HCT116 (cell line): ENCODE results near the gene CSDE1. TPM values are rescaled to one million over a fixed set of nuclear protein-coding genes. Genes with fewer than 3 reads are reported as not detected.

Experiments used
- ATAC-seq: fragments of 200-7000 bp; cut with Tn5 transposase; 2 replicates; pipeline ENCODE4 v1.9.1; 2020; ENCODE audit warnings: mild to moderate bottlenecking, moderate library complexity
- BruUV-seq: library from RNA; stranded (reverse); fragments of 400-500 nt; replicated peaks from 2 replicates; lab custom pipeline; 2021; lab: Mats Ljungman, UMichigan
- CTCF ChIA-PET: fragments of 300-600 bp; sonication (Branson Sonifier 250); formaldehyde crosslinking; loops from one replicate; lab custom pipeline; 2021; ENCODE audit warnings: antibody characterized with exemption; lab: Charles Lee
- POLR2A ChIA-PET: fragments of 300-600, 350-600 bp; sonication (Branson Sonifier 250); formaldehyde crosslinking; loops from one replicate; lab custom pipeline; 2021; ENCODE audit warnings: antibody characterized with exemption; lab: Charles Lee
- RAD21 ChIA-PET, 2 experiments: fragments of 300-600 bp; sonication (Branson Sonifier 250); formaldehyde crosslinking; loops; one replicate each; lab custom pipeline; 2023; ENCODE audit warnings: low total read pairs in 2 of 2; ENCODE audit not compliant: uncharacterized antibody in 2 of 2, unreplicated experiment in 2 of 2, low non-redundant PET in 1 of 2; lab: Charles Lee
- DNase-seq: peaks from one replicate; pipeline ENCODE4 v3.0.0-alpha.2; 2010; ENCODE audit warnings: low read depth, low spot score
- H2AFZ ChIP-seq: fragments of 200-600 bp; shearing (Covaris generic), sonication (generic); 2 replicates; pipeline ENCODE4 v1.6.1; 2017; ENCODE audit warnings: low read depth, mixed run types, mixed read lengths, antibody characterized with exemption, low read length; ENCODE audit not compliant: poor library complexity, severe bottlenecking
- H3K27ac ChIP-seq: 2 replicates; pipeline ENCODE4 v1.5.1; 2012; ENCODE audit warnings: low read depth, low read length
- H3K27me3 ChIP-seq: fragments of 200-600 bp; sonication (generic); 2 replicates; pipeline ENCODE4 v1.6.1; 2016; ENCODE audit warnings: mixed run types, low read length, mixed read lengths; ENCODE audit not compliant: insufficient read depth
- H3K36me3 ChIP-seq, 2 experiments: fragments of 200-500 bp in 1 of 2; fragments of 200-600 bp in 1 of 2; sonication (Bioruptor generic) in 1 of 2; sonication (generic) in 1 of 2; 2 replicates each; pipeline versions ENCODE4 v1.5.1 to v1.6.1; 2014 to 2016; ENCODE audit warnings: low read length in 2 of 2, inconsistent platforms in 1 of 2, mixed read lengths in 1 of 2, mixed run types in 1 of 2; ENCODE audit not compliant: insufficient read depth in 2 of 2, control insufficient read depth in 1 of 2
- H3K4me1 ChIP-seq, 2 experiments: fragments of 200-600 bp in 1 of 2; sonication (generic) in 1 of 2; 2 replicates each; pipeline versions ENCODE4 v1.5.1 to v1.6.1; 2012 to 2017; ENCODE audit warnings: low read length in 2 of 2, inconsistent platforms in 1 of 2, mild to moderate bottlenecking in 1 of 2, mixed read lengths in 1 of 2, mixed run types in 1 of 2, moderate library complexity in 1 of 2; ENCODE audit not compliant: insufficient read depth in 2 of 2, control insufficient read depth in 1 of 2
- H3K4me2 ChIP-seq: fragments of 200-600 bp; sonication (generic); 2 replicates; pipeline ENCODE4 v1.6.1; 2017; ENCODE audit warnings: mixed run types, low read length, mixed read lengths
- H3K4me3 ChIP-seq, 2 experiments: fragments of 200-600 bp in 1 of 2; sonication (generic) in 1 of 2; replicated peaks in 1 of 2; 2 replicates each; pipeline ENCODE4 v1.5.1; 2011 to 2016; ENCODE audit warnings: low read length in 2 of 2, control low read depth in 1 of 2, low read depth in 1 of 2, mild to moderate bottlenecking in 1 of 2, mixed read lengths in 1 of 2, mixed run types in 1 of 2
- H3K79me2 ChIP-seq: fragments of 200-600 bp; sonication (generic); 2 replicates; pipeline ENCODE4 v1.6.1; 2017; ENCODE audit warnings: mild to moderate bottlenecking, mixed run types, low read length, moderate library complexity, mixed read lengths; ENCODE audit not compliant: insufficient read depth
- H3K9ac ChIP-seq: fragments of 200-600 bp; sonication (generic); 2 replicates; pipeline ENCODE4 v1.6.1; 2016; ENCODE audit warnings: low read length, mixed read lengths
- H3K9me2 ChIP-seq: fragments of 200-600 bp; sonication (generic), shearing (Covaris generic); 2 replicates; pipeline ENCODE4 v1.6.1; 2017; ENCODE audit warnings: mixed run types, mild to moderate bottlenecking, moderate library complexity; ENCODE audit not compliant: insufficient read depth
- H3K9me3 ChIP-seq, 2 experiments: fragments of 200-500 bp in 1 of 2; fragments of 200-600 bp in 1 of 2; sonication (Bioruptor generic) in 1 of 2; sonication (generic) in 1 of 2; 2 replicates each; pipeline ENCODE4 v1.6.1; 2014 to 2017; ENCODE audit warnings: low read length in 2 of 2, mixed read lengths in 2 of 2, inconsistent platforms in 1 of 2, low read depth in 1 of 2, mild to moderate bottlenecking in 1 of 2, mixed run types in 1 of 2, moderate library complexity in 1 of 2; ENCODE audit not compliant: control insufficient read depth in 1 of 2, insufficient read depth in 1 of 2
- H4K20me1 ChIP-seq: fragments of 200-600 bp; sonication (generic), shearing (Covaris generic); 2 replicates; pipeline ENCODE4 v1.6.1; 2017; ENCODE audit warnings: mixed run types, mild to moderate bottlenecking, moderate library complexity; ENCODE audit not compliant: insufficient read depth
- CTCF ChIP-seq, 3 experiments: fragments of 200-600 bp in 1 of 3; sonication (generic) in 1 of 3; IDR thresholded peaks in 2 of 3; conservative IDR thresholded peaks in 1 of 3; 2 replicates each; pipeline ENCODE4 v1.5.1; 2012 to 2017; ENCODE audit warnings: low read depth in 2 of 3, low read length in 2 of 3, antibody characterized with exemption in 1 of 3, borderline replicate concordance in 1 of 3, control low read depth in 1 of 3, mild to moderate bottlenecking in 1 of 3, mixed read lengths in 1 of 3, mixed run types in 1 of 3, moderate library complexity in 1 of 3; ENCODE audit not compliant: insufficient read depth in 1 of 3
- EGR1 ChIP-seq: IDR thresholded peaks from 2 replicates; pipeline ENCODE4 v1.6.1; 2012; ENCODE audit warnings: low read depth
- EZH2 ChIP-seq: fragments of 200-600 bp; sonication (generic); IDR thresholded peaks from 2 replicates; pipeline ENCODE4 v1.6.1; 2017; ENCODE audit warnings: antibody characterized with exemption, mixed run types
- EZH2phosphoT487 ChIP-seq: fragments of 200-600 bp; IDR thresholded peaks from 2 replicates; pipeline ENCODE4 v1.6.1; 2018; ENCODE audit warnings: antibody characterized with exemption, borderline replicate concordance
- FOSL1 ChIP-seq: IDR thresholded peaks from 2 replicates; pipeline ENCODE4 v1.6.1; 2012; ENCODE audit warnings: low read depth
- POLR2A ChIP-seq: IDR thresholded peaks from 2 replicates; pipeline ENCODE4 v1.7.0; 2011; ENCODE audit warnings: borderline replicate concordance; ENCODE audit not compliant: insufficient read depth, insufficient read length; ENCODE audit errors: extremely low read depth
- POLR2AphosphoS5 ChIP-seq: IDR thresholded peaks from 2 replicates; pipeline ENCODE4 v1.6.1; 2011; ENCODE audit warnings: mild to moderate bottlenecking, low read depth, low read length, moderate library complexity
- RAD21 ChIP-seq: IDR thresholded peaks from 2 replicates; pipeline ENCODE4 v1.6.1; 2012; ENCODE audit warnings: low read depth, mild to moderate bottlenecking
- SIN3A ChIP-seq: IDR thresholded peaks from 2 replicates; pipeline ENCODE4 v1.6.1; 2012; ENCODE audit warnings: low read depth
- SP1 ChIP-seq: IDR thresholded peaks from 2 replicates; pipeline ENCODE4 v1.6.1; 2012; ENCODE audit warnings: low read depth
- SRF ChIP-seq: IDR thresholded peaks from 2 replicates; pipeline ENCODE4 v1.6.1; 2012; ENCODE audit warnings: low read depth
- ZBTB33 ChIP-seq: IDR thresholded peaks from 2 replicates; pipeline ENCODE4 v1.6.1; 2011; ENCODE audit warnings: mild to moderate bottlenecking, low read length, moderate library complexity; ENCODE audit not compliant: insufficient replicate concordance; ENCODE audit errors: extremely low read depth
- ZFX ChIP-seq: fragments of 450-650 bp; IDR thresholded peaks from 2 replicates; pipeline ENCODE4 v1.6.1; 2017
- ZNF274 ChIP-seq: fragments of 200-500 bp; sonication (Bioruptor generic); IDR thresholded peaks from 2 replicates; pipeline ENCODE4 v1.6.1; 2014; ENCODE audit warnings: mild to moderate bottlenecking, low read depth, low read length, inconsistent platforms
- intact Hi-C: fragments of 100-400 bp; cut with micrococcal nuclease; formaldehyde crosslinking; loops from 2 replicates; pipeline ENCODE4 v1.10.0; 2022
- total RNA-seq: library from RNA; stranded (reverse); gene quantifications from one replicate; pipeline ENCODE4 v1.2.1, GENCODE V29; 2021; ENCODE audit not compliant: unreplicated experiment
- TF ChIP-seq, protein P1 (sequence below): IDR thresholded peaks from 2 replicates; pipeline ENCODE4 v1.6.1; 2012
- TF ChIP-seq, protein P2 (sequence below): IDR thresholded peaks from 2 replicates; pipeline ENCODE4 v1.6.1; 2012; ENCODE audit warnings: low read depth

The CSDE1 gene
- total RNA-seq, 1 experiment from 2014 or later: 515 TPM

GRCh38 chr1:114707604-114708003 is 50.2 kb downstream of the CSDE1 start:
- no peak overlapping the region for H3K27ac ChIP-seq
- ChIA-PET POLR2A (interaction anchor here (1.1 kb wide), 1 partner anchor 38 kb away, joined by 3 read pairs; the partner anchor contains the start of gene DENND2C), RAD21 (no interaction called here), CTCF (interaction anchor here (1.0 kb wide), 1 partner anchor 361 kb away, joined by 3 read pairs; no protein-coding TSS in a partner anchor)
- DNase-seq (no peak), ATAC-seq (no peak)
- H3K27me3 ChIP-seq: no peaks in the 10 kb centered on the region
- no peak overlapping the region for H3K4me2 ChIP-seq
- no peak overlapping the region for H3K4me3 ChIP-seq
- no TSS peak for BruUV-seq
- H2AFZ ChIP-seq: no peak overlapping the region
- no peaks in the 10 kb centered on the region for H3K9me3 ChIP-seq
- intact Hi-C loops: no loop called here
- no peaks in the 10 kb centered on the region for H4K20me1 ChIP-seq
- H3K79me2 ChIP-seq: peaks cover 14% of the 10 kb centered on the region
- H3K4me1 ChIP-seq: no peaks in the 10 kb centered on the region
- no peaks in the 10 kb centered on the region for H3K9me2 ChIP-seq
- no peak overlapping the region for H3K9ac ChIP-seq
- peaks cover 38 to 39% of the 10 kb centered on the region in 2 experiments for H3K36me3 ChIP-seq
- TF ChIP-seq SIN3A (no peak), ZNF274 (no peak), POLR2A (no peak), ZFX (no peak), EGR1 (no peak), ZBTB33 (no peak), FOSL1 (no peak), CTCF (IDR thresholded peaks at IDR 0.05 in 2 of 3, conservative IDR thresholded peaks at IDR 0.05 in 1 of 3; ENCODE audit: borderline replicate concordance in 1 of 3, insufficient read depth in 1 of 3, low read depth in 2 of 3, low read length in 2 of 3) (no peak), SP1 (no peak), EZH2phosphoT487 (no peak), SRF (no peak), EZH2 (no peak), RAD21 (no peak), POLR2AphosphoS5 (no peak)
- TF ChIP-seq, protein P1, sequence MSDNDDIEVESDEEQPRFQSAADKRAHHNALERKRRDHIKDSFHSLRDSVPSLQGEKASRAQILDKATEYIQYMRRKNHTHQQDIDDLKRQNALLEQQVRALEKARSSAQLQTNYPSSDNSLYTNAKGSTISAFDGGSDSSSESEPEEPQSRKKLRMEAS: no peak
- TF ChIP-seq, protein P2, sequence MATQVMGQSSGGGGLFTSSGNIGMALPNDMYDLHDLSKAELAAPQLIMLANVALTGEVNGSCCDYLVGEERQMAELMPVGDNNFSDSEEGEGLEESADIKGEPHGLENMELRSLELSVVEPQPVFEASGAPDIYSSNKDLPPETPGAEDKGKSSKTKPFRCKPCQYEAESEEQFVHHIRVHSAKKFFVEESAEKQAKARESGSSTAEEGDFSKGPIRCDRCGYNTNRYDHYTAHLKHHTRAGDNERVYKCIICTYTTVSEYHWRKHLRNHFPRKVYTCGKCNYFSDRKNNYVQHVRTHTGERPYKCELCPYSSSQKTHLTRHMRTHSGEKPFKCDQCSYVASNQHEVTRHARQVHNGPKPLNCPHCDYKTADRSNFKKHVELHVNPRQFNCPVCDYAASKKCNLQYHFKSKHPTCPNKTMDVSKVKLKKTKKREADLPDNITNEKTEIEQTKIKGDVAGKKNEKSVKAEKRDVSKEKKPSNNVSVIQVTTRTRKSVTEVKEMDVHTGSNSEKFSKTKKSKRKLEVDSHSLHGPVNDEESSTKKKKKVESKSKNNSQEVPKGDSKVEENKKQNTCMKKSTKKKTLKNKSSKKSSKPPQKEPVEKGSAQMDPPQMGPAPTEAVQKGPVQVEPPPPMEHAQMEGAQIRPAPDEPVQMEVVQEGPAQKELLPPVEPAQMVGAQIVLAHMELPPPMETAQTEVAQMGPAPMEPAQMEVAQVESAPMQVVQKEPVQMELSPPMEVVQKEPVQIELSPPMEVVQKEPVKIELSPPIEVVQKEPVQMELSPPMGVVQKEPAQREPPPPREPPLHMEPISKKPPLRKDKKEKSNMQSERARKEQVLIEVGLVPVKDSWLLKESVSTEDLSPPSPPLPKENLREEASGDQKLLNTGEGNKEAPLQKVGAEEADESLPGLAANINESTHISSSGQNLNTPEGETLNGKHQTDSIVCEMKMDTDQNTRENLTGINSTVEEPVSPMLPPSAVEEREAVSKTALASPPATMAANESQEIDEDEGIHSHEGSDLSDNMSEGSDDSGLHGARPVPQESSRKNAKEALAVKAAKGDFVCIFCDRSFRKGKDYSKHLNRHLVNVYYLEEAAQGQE: no peak
